Central memory CD8-positive, alpha-beta T cell (primary cell): ENCODE data around the gene SMIM7.

Source experiments
- ATAC-seq: fragments of 150-1000 bp; cut with Tn5 transposase; replicated peaks from 2 replicates; pipeline ENCODE4 v1.10.0; 2022; ENCODE audit warnings: mild to moderate bottlenecking, moderate FRiP score, moderate number of reproducible peaks; ENCODE audit not compliant: poor library complexity, severe bottlenecking; ENCODE audit errors: extremely low read depth
- DNase-seq, 2 donors: peaks; one replicate each; pipeline ENCODE4 v3.0.0; 2021; ENCODE audit warnings: low spot score in 2 of 2
- H3K27ac Mint-ChIP-seq: one replicate; pipeline ENCODE4 v1.8.0; 2022; ENCODE audit warnings: low read depth, mild to moderate bottlenecking, moderate library complexity, mixed read lengths
- H3K27me3 Mint-ChIP-seq: one replicate; pipeline ENCODE4 v1.8.0; 2022; ENCODE audit warnings: mixed read lengths
- H3K36me3 Mint-ChIP-seq: one replicate; pipeline ENCODE4 v1.8.0; 2022; ENCODE audit warnings: mild to moderate bottlenecking, moderate library complexity, mixed read lengths; ENCODE audit not compliant: insufficient read depth
- H3K4me1 Mint-ChIP-seq: one replicate; pipeline ENCODE4 v1.8.0; 2022; ENCODE audit warnings: mixed read lengths
- H3K4me3 Mint-ChIP-seq: one replicate; pipeline ENCODE4 v1.8.0; 2022; ENCODE audit warnings: mild to moderate bottlenecking, moderate library complexity, mixed read lengths
- H3K9me3 Mint-ChIP-seq: one replicate; pipeline ENCODE4 v1.8.0; 2022; ENCODE audit warnings: mixed read lengths

The SMIM7 gene

GRCh38 chr19:16614941-16615340 is 45.0 kb downstream of the SMIM7 start:
- DNase-seq (no peak), ATAC-seq (no peak)
- H3K4me3 Mint-ChIP-seq: peak overlapping the region; percentile 2
- H3K4me1 Mint-ChIP-seq: peaks cover 82% of the 10 kb centered on the region
- peaks cover 15% of the 10 kb centered on the region for H3K36me3 Mint-ChIP-seq
- no peaks in the 10 kb centered on the region for H3K27me3 Mint-ChIP-seq
- peak overlapping the region; percentile 26 for H3K27ac Mint-ChIP-seq
- no peaks in the 10 kb centered on the region for H3K9me3 Mint-ChIP-seq

GRCh38 chr19:16613841-16614240 is 46.1 kb downstream of the SMIM7 start:
- H3K36me3 Mint-ChIP-seq: peaks cover 10% of the 10 kb centered on the region
- H3K27ac Mint-ChIP-seq: no peak overlapping the region
- no peaks in the 10 kb centered on the region for H3K9me3 Mint-ChIP-seq
- peaks cover 72% of the 10 kb centered on the region for H3K4me1 Mint-ChIP-seq
- no peak overlapping the region for H3K4me3 Mint-ChIP-seq
- ATAC-seq (no peak), DNase-seq (no peak)
- H3K27me3 Mint-ChIP-seq: no peaks in the 10 kb centered on the region

DNA sequence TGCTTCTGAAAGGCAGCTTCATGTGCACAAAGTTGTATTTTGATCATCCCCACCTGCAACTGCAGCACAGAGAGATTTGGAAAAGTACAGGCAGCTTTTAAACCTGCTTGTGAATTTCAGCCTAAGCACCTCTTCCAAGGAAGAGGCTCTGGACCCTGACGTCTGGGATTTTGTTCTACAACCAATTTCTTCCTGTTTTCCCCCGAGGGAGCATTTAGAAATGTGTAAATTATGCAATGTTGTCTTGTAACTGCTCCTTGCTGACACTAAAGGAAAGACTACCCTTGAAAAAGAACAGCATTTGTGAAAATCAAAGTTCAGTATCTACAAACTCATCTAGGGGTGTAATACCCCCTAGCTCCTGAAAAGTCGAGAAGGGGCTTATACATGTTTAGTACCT is 47.3 kb downstream of the SMIM7 start:
- no peaks in the 10 kb centered on the region for H3K9me3 Mint-ChIP-seq
- no peaks in the 10 kb centered on the region for H3K27me3 Mint-ChIP-seq
- ATAC-seq (no peak), DNase-seq (no peak)
- H3K27ac Mint-ChIP-seq: no peak overlapping the region
- peaks cover 7% of the 10 kb centered on the region for H3K36me3 Mint-ChIP-seq
- H3K4me3 Mint-ChIP-seq: no peak overlapping the region
- peaks cover 71% of the 10 kb centered on the region for H3K4me1 Mint-ChIP-seq

DNA sequence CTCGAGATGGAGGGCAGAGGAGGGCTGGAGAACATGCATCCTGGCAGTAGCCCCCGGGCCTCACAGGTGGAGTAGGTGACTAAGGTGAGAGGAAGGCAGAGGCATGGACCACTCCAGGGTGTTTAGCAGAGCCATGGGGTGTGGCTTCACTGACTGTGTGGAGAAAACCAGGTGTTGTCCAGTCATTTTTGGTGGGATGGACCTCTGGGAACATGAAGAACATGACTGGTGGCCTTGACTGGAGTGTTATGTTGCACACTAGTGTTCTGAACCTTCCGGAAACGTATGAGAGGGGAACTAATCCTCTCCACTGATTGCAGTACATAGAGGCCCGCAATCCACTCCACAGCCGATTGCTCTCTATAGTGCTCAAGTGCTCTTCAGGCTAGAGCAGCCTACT is 48.8 kb downstream of the SMIM7 start:
- no peak for DNase-seq
- Mint-ChIP-seq H3K27me3 (no peaks in the 10 kb centered on the region), H3K27ac (no peak overlapping the region), H3K36me3 (peaks cover 5% of the 10 kb centered on the region), H3K4me1 (peaks cover 55% of the 10 kb centered on the region), H3K9me3 (no peaks in the 10 kb centered on the region), H3K4me3 (no peak overlapping the region)
- ATAC-seq: no peak

DNA sequence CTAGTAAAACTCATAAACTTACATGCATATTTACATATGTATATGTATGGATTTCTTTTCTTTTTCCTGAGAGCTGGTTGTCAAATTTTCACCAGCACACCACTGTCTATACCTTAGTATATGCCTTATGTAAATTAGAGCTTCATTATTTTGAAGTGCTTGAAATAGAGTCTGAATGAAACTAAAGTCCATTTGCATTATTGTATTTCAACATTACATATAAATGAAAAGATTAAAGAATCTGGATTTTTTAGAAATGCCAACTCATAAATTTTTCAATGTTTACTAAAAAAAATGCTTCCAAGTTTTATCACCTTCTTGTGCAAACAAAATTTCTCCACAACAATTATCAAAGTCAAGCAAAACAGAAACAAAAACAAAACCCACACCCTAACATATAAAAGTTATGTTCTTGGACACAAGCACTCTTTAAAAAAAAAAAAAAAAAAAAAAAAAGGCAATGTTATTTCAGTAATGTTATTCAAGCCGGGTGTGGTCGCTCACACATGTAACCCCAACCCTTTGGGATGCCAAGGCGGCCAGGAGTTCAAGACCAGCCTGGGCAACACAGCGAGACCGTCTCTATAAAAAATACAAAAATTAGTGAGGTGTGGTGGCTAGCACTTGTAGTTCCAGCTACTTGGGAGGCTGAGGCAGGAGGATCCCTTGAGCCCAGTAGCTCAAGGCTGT is 50.3 kb downstream of the SMIM7 start:
- Mint-ChIP-seq H3K4me1 (peaks cover 55% of the 10 kb centered on the region), H3K9me3 (no peaks in the 10 kb centered on the region), H3K36me3 (peaks cover 10% of the 10 kb centered on the region), H3K4me3 (no peak overlapping the region), H3K27me3 (no peaks in the 10 kb centered on the region), H3K27ac (no peak overlapping the region)
- no peak for ATAC-seq
- no peak for DNase-seq

DNA sequence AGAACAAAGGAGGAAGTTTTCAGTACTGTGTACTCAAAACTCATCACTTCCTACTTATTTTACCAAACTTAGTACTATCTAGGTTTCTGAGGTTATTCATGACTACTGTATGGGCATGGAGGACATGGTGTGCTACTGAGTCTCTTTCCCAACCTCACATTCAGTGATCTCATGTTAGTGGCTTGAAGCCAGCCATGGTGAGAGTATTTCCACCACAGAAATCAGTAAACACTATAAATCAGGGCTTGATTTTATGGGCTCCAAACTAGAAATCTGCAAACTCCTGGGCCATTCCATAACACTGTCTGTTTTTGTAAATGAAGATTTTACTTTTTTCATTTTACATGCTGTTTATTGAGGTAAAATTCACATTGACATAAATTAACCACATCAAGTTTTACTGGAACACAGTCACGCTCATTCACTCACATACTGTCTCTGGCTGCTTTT is 51.6 kb downstream of the SMIM7 start:
- no peaks in the 10 kb centered on the region for H3K9me3 Mint-ChIP-seq
- H3K4me3 Mint-ChIP-seq: no peak overlapping the region
- peaks cover 10% of the 10 kb centered on the region for H3K36me3 Mint-ChIP-seq
- H3K27me3 Mint-ChIP-seq: no peaks in the 10 kb centered on the region
- no peak overlapping the region for H3K27ac Mint-ChIP-seq
- ATAC-seq (no peak), DNase-seq (no peak)
- H3K4me1 Mint-ChIP-seq: peaks cover 59% of the 10 kb centered on the region

- H3K27ac Mint-ChIP-seq: no peak overlapping the region
- peaks cover 59% of the 10 kb centered on the region for H3K4me1 Mint-ChIP-seq
- DNase-seq: no peak
- H3K36me3 Mint-ChIP-seq: peaks cover 10% of the 10 kb centered on the region
- no peaks in the 10 kb centered on the region for H3K9me3 Mint-ChIP-seq
- ATAC-seq: no peak
- no peaks in the 10 kb centered on the region for H3K27me3 Mint-ChIP-seq
- H3K4me3 Mint-ChIP-seq: no peak overlapping the region
Measured at GRCh38 chr19:16607819-16608218, 52.1 kb downstream of the SMIM7 start.

- H3K27me3 Mint-ChIP-seq: no peaks in the 10 kb centered on the region
- no peak overlapping the region for H3K4me3 Mint-ChIP-seq
- ATAC-seq (no peak), DNase-seq (no peak)
- peak overlapping the region; percentile 48 for H3K27ac Mint-ChIP-seq
- no peaks in the 10 kb centered on the region for H3K9me3 Mint-ChIP-seq
- peaks cover 46% of the 10 kb centered on the region for H3K4me1 Mint-ChIP-seq
- peaks cover 8% of the 10 kb centered on the region for H3K36me3 Mint-ChIP-seq
Measured at GRCh38 chr19:16605553-16605994, 54.4 kb downstream of the SMIM7 start.

- Mint-ChIP-seq H3K36me3 (peaks cover 11% of the 10 kb centered on the region), H3K9me3 (no peaks in the 10 kb centered on the region), H3K4me1 (peaks cover 48% of the 10 kb centered on the region), H3K27me3 (no peaks in the 10 kb centered on the region), H3K4me3 (no peak overlapping the region), H3K27ac (peak overlapping the region; percentile 48)
- DNase-seq: no peak
- no peak for ATAC-seq
Measured at GRCh38 chr19:16605115-16605514, 54.8 kb downstream of the SMIM7 start.

GRCh38 chr19:16604615-16605014 is 55.3 kb downstream of the SMIM7 start:
- H3K4me1 Mint-ChIP-seq: peaks cover 49% of the 10 kb centered on the region
- DNase-seq: no peak
- H3K36me3 Mint-ChIP-seq: peaks cover 12% of the 10 kb centered on the region
- no peaks in the 10 kb centered on the region for H3K27me3 Mint-ChIP-seq
- H3K27ac Mint-ChIP-seq: no peak overlapping the region
- H3K9me3 Mint-ChIP-seq: no peaks in the 10 kb centered on the region
- no peak for ATAC-seq
- H3K4me3 Mint-ChIP-seq: no peak overlapping the region

DNA sequence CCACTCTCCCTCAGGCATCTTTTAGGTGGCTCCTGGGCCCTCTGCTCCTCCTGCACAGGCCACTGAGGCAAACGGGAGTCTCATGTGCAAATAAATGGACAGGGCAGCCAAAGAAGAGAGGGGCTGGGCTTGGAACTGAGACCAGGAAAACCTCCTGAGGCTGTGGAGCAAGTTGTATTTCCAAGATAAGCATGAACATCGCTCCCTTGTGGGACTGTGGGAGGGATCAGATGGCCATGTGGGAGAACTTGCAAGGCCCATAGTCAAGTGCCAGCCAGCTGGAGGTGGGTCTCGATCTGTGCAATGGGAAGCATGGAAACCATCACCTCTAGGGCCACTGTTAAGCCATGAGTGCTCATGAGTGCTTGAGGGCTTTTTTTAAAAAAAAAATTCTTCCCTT is 56.9 kb downstream of the SMIM7 start:
- no peak overlapping the region for H3K4me3 Mint-ChIP-seq
- peaks cover 15% of the 10 kb centered on the region for H3K36me3 Mint-ChIP-seq
- H3K9me3 Mint-ChIP-seq: no peaks in the 10 kb centered on the region
- H3K27ac Mint-ChIP-seq: no peak overlapping the region
- peaks cover 41% of the 10 kb centered on the region for H3K4me1 Mint-ChIP-seq
- no peaks in the 10 kb centered on the region for H3K27me3 Mint-ChIP-seq
- ATAC-seq: no peak
- DNase-seq: no peak

- H3K27ac Mint-ChIP-seq: no peak overlapping the region
- ATAC-seq: no peak
- peaks cover 49% of the 10 kb centered on the region for H3K4me1 Mint-ChIP-seq
- no peak for DNase-seq
- H3K27me3 Mint-ChIP-seq: no peaks in the 10 kb centered on the region
- no peaks in the 10 kb centered on the region for H3K9me3 Mint-ChIP-seq
- H3K4me3 Mint-ChIP-seq: no peak overlapping the region
- H3K36me3 Mint-ChIP-seq: peaks cover 13% of the 10 kb centered on the region
Measured at GRCh38 chr19:16601378-16602052, 58.4 kb downstream of the SMIM7 start.

- Mint-ChIP-seq H3K9me3 (no peaks in the 10 kb centered on the region), H3K36me3 (peaks cover 13% of the 10 kb centered on the region), H3K4me1 (peaks cover 54% of the 10 kb centered on the region), H3K27ac (peak overlapping the region; percentile 79), H3K27me3 (no peaks in the 10 kb centered on the region), H3K4me3 (no peak overlapping the region)
- DNase-seq: no peak
- ATAC-seq: no peak
Measured at GRCh38 chr19:16600824-16601223, 59.1 kb downstream of the SMIM7 start.
